Neural crest cell (in vitro differentiated cells): ENCODE data around the gene RAPGEF2. TPM values are rescaled to one million over a fixed set of nuclear protein-coding genes. Genes with fewer than 3 reads are reported as not detected.
A peak's percentile ranks its signal among the peaks of the same experiment; 100 is the strongest.

ENCODE experiments used
- DNase-seq: peaks from one replicate; pipeline ENCODE4 v3.0.0; 2021; ENCODE audit warnings: low read depth, mixed read lengths, low spot score
- H3K27ac Mint-ChIP-seq: one replicate; pipeline ENCODE4 v1.8.0; 2021; ENCODE audit warnings: mild to moderate bottlenecking, mixed read lengths; ENCODE audit not compliant: unreplicated experiment
- H3K27me3 Mint-ChIP-seq: 2 replicates; pipeline ENCODE4 v1.8.0; 2021; ENCODE audit warnings: low read depth, mild to moderate bottlenecking, mixed read lengths
- H3K36me3 Mint-ChIP-seq: 2 replicates; pipeline ENCODE4 v1.8.0; 2021; ENCODE audit warnings: low read depth, mild to moderate bottlenecking, mixed read lengths
- H3K4me1 Mint-ChIP-seq: 2 replicates; pipeline ENCODE4 v1.8.0; 2021; ENCODE audit warnings: mixed read lengths
- H3K4me3 Mint-ChIP-seq: one replicate; pipeline ENCODE4 v1.8.0; 2021; ENCODE audit warnings: mild to moderate bottlenecking, mixed read lengths
- H3K9me3 Mint-ChIP-seq: 2 replicates; pipeline ENCODE4 v1.8.0; 2021; ENCODE audit warnings: mixed read lengths
- CTCF ChIP-seq: fragments of 200-600 bp; sonication (generic); conservative IDR thresholded peaks from 2 replicates; pipeline ENCODE4 v1.5.0; 2021; ENCODE audit warnings: antibody characterized with exemption, mild to moderate bottlenecking
- total RNA-seq: library from RNA; stranded (reverse); gene quantifications from 2 replicates; pipeline ENCODE4 v1.2.1, GENCODE V29; 2021

The RAPGEF2 gene
- total RNA-seq, 1 donor from 2014 or later, result 44.2 TPM

GRCh38 chr4:159363361-159363760 is 260.5 kb downstream of the RAPGEF2 start:
- TF ChIP-seq CTCF, result no peak
- DNase-seq, result no peak
- peaks cover 27% of the 10 kb centered on the region for H3K36me3 Mint-ChIP-seq
- peaks cover 11% of the 10 kb centered on the region for H3K4me1 Mint-ChIP-seq
- no peaks in the 10 kb centered on the region for H3K9me3 Mint-ChIP-seq
- H3K27ac Mint-ChIP-seq, result peak overlapping the region; percentile 64
- no peak overlapping the region for H3K4me3 Mint-ChIP-seq
- H3K27me3 Mint-ChIP-seq, result no peaks in the 10 kb centered on the region

DNA sequence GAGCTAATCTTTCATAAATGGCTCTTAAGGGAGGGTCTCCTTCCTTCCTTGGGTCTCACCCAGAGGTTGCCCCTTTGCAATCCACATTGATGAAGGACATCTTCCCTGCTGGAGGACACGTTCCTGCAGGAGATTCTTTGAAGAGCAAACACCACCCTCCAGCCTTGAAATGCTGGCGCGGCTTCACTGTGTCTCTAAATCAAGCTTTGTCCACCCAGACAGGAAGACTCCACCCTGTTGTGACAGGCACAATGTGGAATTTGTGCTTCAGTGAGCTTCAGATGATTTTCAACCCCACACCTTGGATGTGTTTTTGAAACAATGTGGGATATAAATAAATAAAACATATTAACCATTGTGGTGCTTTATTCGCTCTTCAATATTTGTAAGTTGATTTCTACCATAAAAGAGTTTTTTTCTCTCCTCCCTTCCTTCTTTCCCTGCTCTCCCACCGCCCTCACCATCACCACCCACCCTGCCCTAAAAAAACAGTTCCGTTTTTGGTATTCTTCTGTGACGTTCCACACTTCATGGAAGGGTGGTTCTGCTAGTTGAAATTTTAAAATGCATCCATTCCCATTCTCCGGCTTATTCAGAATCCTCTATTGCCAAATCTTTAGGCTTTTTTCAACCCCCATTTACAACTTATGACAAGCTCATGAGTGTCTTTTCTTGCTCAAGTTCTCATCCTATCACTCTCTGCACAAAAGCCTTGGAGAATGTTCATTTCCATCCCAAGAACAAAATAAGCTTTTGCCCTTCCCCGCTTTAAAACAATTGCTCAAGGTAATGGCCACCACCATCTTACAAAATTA is 264.3 kb downstream of the RAPGEF2 start:
- no peak for TF ChIP-seq CTCF
- H3K4me3 Mint-ChIP-seq, result no peak overlapping the region
- H3K27ac Mint-ChIP-seq, result no peak overlapping the region
- H3K36me3 Mint-ChIP-seq, result peaks cover 15% of the 10 kb centered on the region
- peaks cover 12% of the 10 kb centered on the region for H3K9me3 Mint-ChIP-seq
- DNase-seq, result no peak
- no peaks in the 10 kb centered on the region for H3K27me3 Mint-ChIP-seq
- peaks cover 18% of the 10 kb centered on the region for H3K4me1 Mint-ChIP-seq

DNA sequence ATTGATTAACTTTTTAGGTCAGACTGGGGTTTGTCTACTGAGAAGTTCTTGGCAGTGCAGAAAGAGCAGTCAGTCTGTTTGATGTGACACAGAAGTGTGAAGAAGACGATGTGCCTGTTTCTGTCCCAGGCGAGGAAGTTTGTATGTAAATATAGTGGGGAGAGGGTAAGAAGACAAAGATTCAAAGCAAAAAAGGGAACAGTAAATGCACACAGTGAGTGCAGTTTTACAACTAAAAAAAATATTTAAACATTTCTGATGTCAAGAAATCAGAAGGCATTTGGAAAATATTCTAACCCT is 264.9 kb downstream of the RAPGEF2 start:
- TF ChIP-seq CTCF, result no peak
- Mint-ChIP-seq H3K27ac (no peak overlapping the region), H3K4me3 (no peak overlapping the region), H3K36me3 (peaks cover 15% of the 10 kb centered on the region), H3K27me3 (no peaks in the 10 kb centered on the region), H3K4me1 (peaks cover 18% of the 10 kb centered on the region), H3K9me3 (peaks cover 12% of the 10 kb centered on the region)
- DNase-seq, result no peak

GRCh38 chr4:159368320-159368719 is 265.4 kb downstream of the RAPGEF2 start:
- Mint-ChIP-seq H3K36me3 (peaks cover 10% of the 10 kb centered on the region), H3K27ac (no peak overlapping the region), H3K9me3 (peaks cover 12% of the 10 kb centered on the region), H3K27me3 (no peaks in the 10 kb centered on the region), H3K4me3 (no peak overlapping the region), H3K4me1 (peaks cover 14% of the 10 kb centered on the region)
- no peak for TF ChIP-seq CTCF
- no peak for DNase-seq

- peaks cover 7% of the 10 kb centered on the region for H3K4me1 Mint-ChIP-seq
- H3K27me3 Mint-ChIP-seq, result no peaks in the 10 kb centered on the region
- TF ChIP-seq CTCF, result no peak
- no peak for DNase-seq
- no peak overlapping the region for H3K4me3 Mint-ChIP-seq
- peaks cover 12% of the 10 kb centered on the region for H3K9me3 Mint-ChIP-seq
- H3K27ac Mint-ChIP-seq, result peak overlapping the region; percentile 80
- H3K36me3 Mint-ChIP-seq, result peaks cover 6% of the 10 kb centered on the region
These were observed 266.4 kb downstream of the RAPGEF2 start for GRCh38 chr4:159369256-159369655.
